CD4-positive, alpha-beta T cell treated with Interferon alpha-2 for 1 hour (primary cell): ENCODE results near the gene STK32B.

Source experiments
- DNase-seq, 2 donors: peaks; one replicate each; pipeline ENCODE4 v3.0.0-alpha.2; 2020 to 2022

The STK32B gene

DNA sequence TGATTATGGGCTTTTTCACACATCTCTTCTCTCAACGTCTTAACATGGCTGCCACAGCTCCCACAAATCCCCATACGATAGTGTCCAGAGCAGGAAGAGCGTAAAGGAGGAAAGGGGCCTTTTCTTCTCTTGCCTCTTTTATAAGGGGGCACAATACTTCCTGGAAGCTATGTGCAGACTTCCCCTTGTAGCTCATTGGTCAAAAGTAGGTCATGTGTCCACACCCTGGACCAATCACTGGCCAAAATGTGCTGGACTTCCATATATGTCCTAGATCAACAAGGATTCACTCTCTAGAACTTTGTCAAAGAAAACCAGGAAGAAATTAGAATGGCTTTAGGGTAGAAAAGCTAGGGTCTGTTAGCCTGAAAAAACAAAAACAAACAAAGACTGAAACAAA lies 26.7 kb downstream of the STK32B start:
- DNase-seq, result no peak

GRCh38 chr4:5079581-5079980 lies 28.3 kb downstream of the STK32B start:
- no peak for DNase-seq

GRCh38 chr4:5081441-5081999 lies 30.2 kb downstream of the STK32B start:
- DNase-seq, result no peak

GRCh38 chr4:5082376-5082775 lies 31.1 kb downstream of the STK32B start:
- DNase-seq, result no peak

- no peak for DNase-seq
Measured at GRCh38 chr4:5084911-5085475, 33.7 kb downstream of the STK32B start.

GRCh38 chr4:5086535-5086934 lies 35.3 kb downstream of the STK32B start:
- DNase-seq, result no peak

GRCh38 chr4:5096261-5096660 lies 45.0 kb downstream of the STK32B start:
- DNase-seq, result no peak

GRCh38 chr4:5098176-5098575 lies 46.9 kb downstream of the STK32B start:
- no peak for DNase-seq

DNA sequence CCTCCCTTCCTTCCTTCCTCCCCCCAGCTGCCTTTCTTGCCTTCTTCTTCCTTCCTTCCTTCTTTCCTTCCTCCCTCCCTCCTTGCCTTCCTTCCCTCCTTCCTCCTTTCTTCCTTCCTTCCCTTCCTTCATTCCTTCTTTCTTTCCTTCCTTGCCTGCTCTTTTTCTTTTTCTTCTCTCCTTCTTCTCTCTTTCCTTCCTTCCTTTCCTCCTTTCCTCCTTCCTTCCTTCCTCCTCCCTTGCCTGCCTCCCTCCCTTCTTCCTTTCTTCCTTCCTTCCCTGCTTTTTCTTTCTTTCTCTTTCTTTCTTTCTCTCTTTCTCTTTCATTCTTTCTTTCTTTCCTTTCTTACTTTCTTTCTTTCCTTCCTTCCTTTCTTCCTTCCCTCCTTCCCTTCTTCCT lies 49.1 kb downstream of the STK32B start:
- no peak for DNase-seq

DNA sequence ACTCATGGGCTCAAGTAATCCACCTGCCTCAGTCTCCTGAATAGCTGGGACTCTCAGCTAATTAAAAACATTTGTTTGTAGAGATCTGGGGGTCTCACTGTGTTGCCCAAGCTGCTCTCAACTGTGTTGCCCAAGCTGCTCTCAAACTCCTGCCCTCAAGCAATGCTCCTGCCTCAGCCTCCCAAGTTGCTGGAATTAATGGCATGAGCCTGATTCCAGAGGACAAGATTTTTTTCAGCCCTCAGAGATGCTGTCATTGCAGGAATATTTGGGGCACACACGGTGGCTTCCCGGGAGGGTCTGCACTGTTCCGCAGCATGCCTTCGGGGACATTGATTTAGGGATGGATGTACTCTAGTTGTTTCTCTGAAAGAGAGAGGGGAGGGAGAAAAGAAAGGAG lies 49.7 kb downstream of the STK32B start:
- DNase-seq, result no peak

GRCh38 chr4:5101571-5101970 lies 50.3 kb downstream of the STK32B start:
- DNase-seq, result no peak

GRCh38 chr4:5110901-5111300 lies 59.6 kb downstream of the STK32B start:
- DNase-seq, result no peak

- DNase-seq, result no peak
Measured at GRCh38 chr4:5112333-5113095, 61.2 kb downstream of the STK32B start.

- DNase-seq, result no peak
Measured at GRCh38 chr4:5114950-5115349, 63.7 kb downstream of the STK32B start.

DNA sequence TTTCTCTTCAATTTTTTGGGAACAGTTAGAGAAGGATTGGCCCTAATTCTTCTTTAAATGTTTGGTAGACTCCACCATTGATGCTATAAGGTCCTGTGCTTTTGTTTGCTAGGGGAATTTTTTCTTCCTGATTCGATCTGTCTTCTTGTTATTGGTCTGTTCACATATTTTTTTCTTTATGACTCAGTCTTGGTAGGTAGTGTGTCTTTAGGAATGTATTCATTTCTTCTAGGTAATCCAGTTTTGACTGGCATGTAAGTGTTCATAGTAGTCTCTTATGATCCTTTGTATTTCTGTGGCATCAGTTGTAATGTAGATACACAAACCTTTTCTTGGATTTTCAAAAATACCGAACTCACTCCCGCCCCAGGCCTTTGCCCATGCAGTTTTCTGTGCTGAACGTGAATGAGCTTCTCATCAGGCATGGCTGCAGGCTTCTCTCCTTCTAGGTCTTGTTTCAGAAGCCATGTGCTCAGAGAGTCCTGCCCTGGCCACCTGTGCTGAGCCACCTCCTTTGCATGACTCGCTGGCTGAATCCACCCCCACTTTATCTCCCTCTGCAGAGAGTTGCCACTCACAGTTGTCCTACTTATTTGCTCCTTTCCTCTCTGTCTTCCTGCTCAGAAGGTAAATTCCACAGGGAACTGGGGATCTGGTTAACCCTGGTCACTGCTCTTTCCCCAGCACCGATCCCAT lies 67.0 kb downstream of the STK32B start:
- DNase-seq, result no peak

- no peak for DNase-seq
Measured at GRCh38 chr4:5118994-5119835, 67.9 kb downstream of the STK32B start.

- DNase-seq, result no peak
Measured at GRCh38 chr4:5120067-5120466, 68.8 kb downstream of the STK32B start.

GRCh38 chr4:5120468-5120867 lies 69.2 kb downstream of the STK32B start:
- no peak for DNase-seq

DNA sequence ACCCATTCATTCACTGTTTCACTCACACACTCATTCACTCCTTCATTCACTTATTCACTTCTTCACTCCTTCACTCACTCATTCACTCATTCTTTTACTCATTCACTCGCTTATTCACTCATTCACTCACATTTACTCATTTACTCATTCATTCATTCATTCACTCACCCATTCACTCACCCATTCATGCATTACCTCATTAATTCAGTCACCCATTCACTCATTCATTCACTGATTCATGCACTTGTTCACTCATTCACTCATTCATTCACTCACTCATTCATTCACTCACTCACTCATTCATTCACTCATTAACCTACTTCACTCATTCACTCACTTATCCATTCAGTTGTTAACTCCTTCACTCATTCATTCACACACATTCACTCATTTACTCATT lies 70.8 kb downstream of the STK32B start:
- DNase-seq, result no peak

GRCh38 chr4:5124876-5125275 lies 73.6 kb downstream of the STK32B start:
- no peak for DNase-seq

DNA sequence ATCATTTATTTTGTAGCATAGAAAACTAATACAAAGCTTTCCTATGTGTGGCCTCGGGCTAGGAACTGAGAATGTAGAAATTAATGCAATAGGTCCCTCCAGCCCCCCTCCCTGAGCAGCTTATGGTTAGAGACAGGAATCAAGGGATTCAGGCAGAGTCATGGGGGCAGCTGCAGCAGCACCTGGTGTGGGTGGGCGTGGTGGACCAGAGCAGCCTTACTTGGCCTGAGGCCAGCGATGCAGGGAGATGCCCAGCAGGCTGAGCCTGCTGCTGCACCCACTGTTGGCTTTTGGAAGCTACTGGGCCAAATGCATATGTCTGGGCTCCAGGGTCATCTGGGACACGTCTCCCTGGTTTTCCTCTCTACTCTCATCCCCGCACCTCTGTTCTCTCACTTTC lies 74.0 kb downstream of the STK32B start:
- no peak for DNase-seq

DNA sequence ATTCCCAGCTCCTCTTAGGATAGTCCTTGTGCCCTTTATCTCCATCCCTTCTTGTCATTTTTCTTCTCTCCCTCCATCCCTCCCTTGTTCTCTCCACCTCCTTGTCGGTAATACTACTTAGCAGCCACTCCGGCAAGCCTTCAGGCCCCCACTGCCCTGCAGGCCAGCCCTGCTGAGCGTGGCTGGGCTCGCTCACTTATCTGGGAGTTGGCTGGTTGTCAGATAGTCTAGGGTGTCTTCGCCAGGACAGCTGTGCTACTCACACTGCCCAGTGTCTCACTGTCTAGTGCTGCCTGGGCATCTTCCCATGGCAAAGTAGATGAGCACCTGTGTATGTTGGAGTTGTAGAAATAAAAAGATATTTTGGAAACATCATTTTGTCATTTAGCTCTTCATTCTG lies 75.0 kb downstream of the STK32B start:
- no peak for DNase-seq

GRCh38 chr4:5126857-5127256 lies 75.6 kb downstream of the STK32B start:
- DNase-seq, result no peak
